IPS-18a (cell line): ENCODE measurements around the gene ST3GAL4.

Experiments used
- H3K27ac ChIP-seq: one replicate; pipeline ENCODE4 v1.5.1; 2013; ENCODE audit warnings: low read length
- H3K27me3 ChIP-seq: one replicate; pipeline ENCODE4 v1.6.1; 2013; ENCODE audit warnings: mild to moderate bottlenecking, low read length; ENCODE audit not compliant: control insufficient read depth, insufficient read depth
- H3K36me3 ChIP-seq: one replicate; pipeline ENCODE4 v1.6.1; 2013; ENCODE audit warnings: low read depth, low read length; ENCODE audit not compliant: control insufficient read depth
- H3K4me1 ChIP-seq: one replicate; pipeline ENCODE4 v1.6.1; 2013; ENCODE audit warnings: low read depth, low read length; ENCODE audit not compliant: control insufficient read depth
- H3K4me3 ChIP-seq: one replicate; pipeline ENCODE4 v1.5.1; 2013; ENCODE audit warnings: low read length
- H3K9ac ChIP-seq: one replicate; pipeline ENCODE4 v1.6.1; 2013; ENCODE audit warnings: mild to moderate bottlenecking, low read length, moderate library complexity
- H3K9me3 ChIP-seq: one replicate; pipeline ENCODE4 v1.6.1; 2013; ENCODE audit warnings: low read depth, low read length; ENCODE audit not compliant: control insufficient read depth

Gene ST3GAL4

GRCh38 chr11:126430581-126431335 lies 75.3 kb downstream of the ST3GAL4 start:
- Histone ChIP-seq H3K4me1 (peaks cover 9% of the 10 kb centered on the region), H3K4me3 (no peak overlapping the region), H3K27ac (no peak overlapping the region), H3K27me3 (no peaks in the 10 kb centered on the region), H3K9me3 (no peaks in the 10 kb centered on the region), H3K36me3 (no peaks in the 10 kb centered on the region), H3K9ac (no peak overlapping the region)

- H3K36me3 ChIP-seq = no peaks in the 10 kb centered on the region
- H3K9me3 ChIP-seq = no peaks in the 10 kb centered on the region
- no peak overlapping the region for H3K4me3 ChIP-seq
- H3K9ac ChIP-seq = no peak overlapping the region
- H3K27ac ChIP-seq = no peak overlapping the region
- no peaks in the 10 kb centered on the region for H3K27me3 ChIP-seq
- peaks cover 9% of the 10 kb centered on the region for H3K4me1 ChIP-seq
These were observed 76.0 kb downstream of the ST3GAL4 start for GRCh38 chr11:126431401-126432064.

- Histone ChIP-seq H3K9ac (no peak overlapping the region), H3K4me3 (no peak overlapping the region), H3K9me3 (no peaks in the 10 kb centered on the region), H3K4me1 (peaks cover 9% of the 10 kb centered on the region), H3K27me3 (no peaks in the 10 kb centered on the region), H3K36me3 (no peaks in the 10 kb centered on the region), H3K27ac (no peak overlapping the region)
These were observed 76.6 kb downstream of the ST3GAL4 start for GRCh38 chr11:126432065-126432461.

GRCh38 chr11:126432525-126432924 lies 77.0 kb downstream of the ST3GAL4 start:
- Histone ChIP-seq H3K4me1 (peaks cover 9% of the 10 kb centered on the region), H3K36me3 (no peaks in the 10 kb centered on the region), H3K27ac (no peak overlapping the region), H3K27me3 (no peaks in the 10 kb centered on the region), H3K9ac (no peak overlapping the region), H3K9me3 (no peaks in the 10 kb centered on the region), H3K4me3 (no peak overlapping the region)

- Histone ChIP-seq H3K9ac (no peak overlapping the region), H3K4me3 (no peak overlapping the region), H3K36me3 (no peaks in the 10 kb centered on the region), H3K9me3 (no peaks in the 10 kb centered on the region), H3K4me1 (peaks cover 9% of the 10 kb centered on the region), H3K27ac (no peak overlapping the region), H3K27me3 (no peaks in the 10 kb centered on the region)
These were observed 77.9 kb downstream of the ST3GAL4 start for GRCh38 chr11:126433244-126433846.

GRCh38 chr11:126433989-126434949 lies 78.8 kb downstream of the ST3GAL4 start:
- Histone ChIP-seq H3K9me3 (no peaks in the 10 kb centered on the region), H3K4me3 (no peak overlapping the region), H3K9ac (no peak overlapping the region), H3K27me3 (no peaks in the 10 kb centered on the region), H3K4me1 (peaks cover 9% of the 10 kb centered on the region), H3K36me3 (no peaks in the 10 kb centered on the region), H3K27ac (no peak overlapping the region)

GRCh38 chr11:126434950-126435335 lies 79.5 kb downstream of the ST3GAL4 start:
- Histone ChIP-seq H3K36me3 (no peaks in the 10 kb centered on the region), H3K4me3 (no peak overlapping the region), H3K9me3 (no peaks in the 10 kb centered on the region), H3K27me3 (no peaks in the 10 kb centered on the region), H3K9ac (no peak overlapping the region), H3K27ac (no peak overlapping the region), H3K4me1 (peaks cover 9% of the 10 kb centered on the region)

- Histone ChIP-seq H3K9me3 (no peaks in the 10 kb centered on the region), H3K4me3 (no peak overlapping the region), H3K4me1 (peaks cover 16% of the 10 kb centered on the region), H3K9ac (no peak overlapping the region), H3K27me3 (no peaks in the 10 kb centered on the region), H3K27ac (no peak overlapping the region), H3K36me3 (no peaks in the 10 kb centered on the region)
These were observed 80.8 kb downstream of the ST3GAL4 start for GRCh38 chr11:126436209-126436755.

GRCh38 chr11:126437731-126438130 lies 82.2 kb downstream of the ST3GAL4 start:
- Histone ChIP-seq H3K4me1 (peaks cover 24% of the 10 kb centered on the region), H3K36me3 (no peaks in the 10 kb centered on the region), H3K4me3 (no peak overlapping the region)

GRCh38 chr11:126438272-126438671 lies 82.8 kb downstream of the ST3GAL4 start:
- H3K9ac ChIP-seq = no peak overlapping the region

More at GRCh38 chr11:126437731-126438130, 82.2 kb downstream of the ST3GAL4 start:
- Histone ChIP-seq H3K9ac (no peak overlapping the region), H3K9me3 (no peaks in the 10 kb centered on the region), H3K27me3 (no peaks in the 10 kb centered on the region), H3K27ac (no peak overlapping the region)

GRCh38 chr11:126438691-126439090 lies 83.2 kb downstream of the ST3GAL4 start:
- H3K9me3 ChIP-seq = no peaks in the 10 kb centered on the region
- no peaks in the 10 kb centered on the region for H3K36me3 ChIP-seq
- H3K27me3 ChIP-seq = no peaks in the 10 kb centered on the region
- no peak overlapping the region for H3K4me3 ChIP-seq
- no peak overlapping the region for H3K9ac ChIP-seq
- no peak overlapping the region for H3K27ac ChIP-seq
- H3K4me1 ChIP-seq = peaks cover 26% of the 10 kb centered on the region

More at GRCh38 chr11:126438272-126438671, 82.8 kb downstream of the ST3GAL4 start:
- H3K27ac ChIP-seq = no peak overlapping the region
- H3K9me3 ChIP-seq = no peaks in the 10 kb centered on the region
- H3K27me3 ChIP-seq = no peaks in the 10 kb centered on the region
- no peak overlapping the region for H3K4me3 ChIP-seq
- H3K4me1 ChIP-seq = peaks cover 25% of the 10 kb centered on the region
- no peaks in the 10 kb centered on the region for H3K36me3 ChIP-seq
